Ishikawa (cell line): Measurements from ENCODE around the gene SUN3.

Experiments used
- CEBPB ChIP-seq: IDR thresholded peaks from 2 replicates; pipeline ENCODE4 v1.6.1; 2012
- CREB1 ChIP-seq: IDR thresholded peaks from 2 replicates; pipeline ENCODE4 v1.6.1; 2012; ENCODE audit warnings: low read depth
- EGR1 ChIP-seq: IDR thresholded peaks from 2 replicates; pipeline ENCODE4 v1.6.1; 2012
- EP300 ChIP-seq: IDR thresholded peaks from 2 replicates; pipeline ENCODE4 v1.6.1; 2012; ENCODE audit warnings: borderline replicate concordance
- FOXM1 ChIP-seq: IDR thresholded peaks from 2 replicates; pipeline ENCODE4 v1.6.1; 2012; ENCODE audit warnings: low read depth, borderline replicate concordance
- MAX ChIP-seq: IDR thresholded peaks from 2 replicates; pipeline ENCODE4 v1.6.1; 2012
- NFIC ChIP-seq: IDR thresholded peaks from 2 replicates; pipeline ENCODE4 v1.6.1; 2012
- RAD21 ChIP-seq: IDR thresholded peaks from 2 replicates; pipeline ENCODE4 v1.6.1; 2012; ENCODE audit warnings: low read depth
- REST ChIP-seq: IDR thresholded peaks from 2 replicates; pipeline ENCODE4 v1.6.1; 2012; ENCODE audit warnings: low read depth, mild to moderate bottlenecking
- TAF1 ChIP-seq: IDR thresholded peaks from 2 replicates; pipeline ENCODE4 v1.6.1; 2012; ENCODE audit warnings: low read depth, mild to moderate bottlenecking
- TCF12 ChIP-seq: IDR thresholded peaks from 2 replicates; pipeline ENCODE4 v1.6.1; 2012; ENCODE audit warnings: low read depth
- TEAD4 ChIP-seq: IDR thresholded peaks from 2 replicates; pipeline ENCODE4 v1.6.1; 2012
- USF1 ChIP-seq: IDR thresholded peaks from 2 replicates; pipeline ENCODE4 v1.6.1; 2012
- YY1 ChIP-seq: IDR thresholded peaks from 2 replicates; pipeline ENCODE4 v1.6.1; 2012; ENCODE audit warnings: low read depth
- ZBTB7A ChIP-seq: IDR thresholded peaks from 2 replicates; pipeline ENCODE4 v1.6.1; 2012; ENCODE audit warnings: low read depth

Gene SUN3

GRCh38 chr7:48035301-48035966 lies 6.5 kb upstream of the SUN3 start, which contains the start of gene C7orf57:
C7orf57 (plus strand) TSS chr7:48035543; CDS start chr7:48036309, 766 bp downstream.
- TF ChIP-seq TAF1 (no peak), MAX (peak; percentile 61)

- TF ChIP-seq EP300 (no peak), USF1 (no peak), TCF12 (no peak), ZBTB7A (no peak), REST (no peak), YY1 (no peak), CREB1 (no peak), FOXM1 (no peak), TEAD4 (no peak), TAF1 (no peak)
Observed at GRCh38 chr7:48033922-48034321, 5.0 kb upstream of the SUN3 start.

GRCh38 chr7:48031111-48031510 lies 2.2 kb upstream of the SUN3 start:
- TF ChIP-seq EGR1 (no peak), TCF12 (no peak), REST (no peak), YY1 (no peak), MAX (no peak), CEBPB (no peak), USF1 (no peak), RAD21 (no peak), TAF1 (no peak), FOXM1 (no peak), ZBTB7A (no peak), CREB1 (no peak), TEAD4 (no peak)

- TF ChIP-seq FOXM1 (no peak), RAD21 (no peak), EP300 (no peak), MAX (no peak), ZBTB7A (no peak), CEBPB (no peak), NFIC (no peak), TCF12 (no peak), CREB1 (no peak)
Observed at GRCh38 chr7:48025624-48026023, 3.3 kb downstream of the SUN3 start.

- TF ChIP-seq TAF1 (no peak), FOXM1 (no peak), CEBPB (no peak), RAD21 (no peak)
Observed at GRCh38 chr7:48017674-48018073, 11.2 kb downstream of the SUN3 start.

- TF ChIP-seq RAD21 (no peak), EP300 (no peak), YY1 (no peak), FOXM1 (no peak), TCF12 (no peak), EGR1 (no peak), TAF1 (no peak), CREB1 (no peak), REST (no peak), ZBTB7A (no peak), USF1 (no peak)
Observed at GRCh38 chr7:48016641-48017040, 12.3 kb downstream of the SUN3 start.
